Measurements from ENCODE around the gene CORO2B. TPM values are rescaled to one million over a fixed set of nuclear protein-coding genes. Genes with fewer than 3 reads are reported as not detected.

Gene CORO2B
- polyA plus RNA-seq, 1 donor from 2014 or later = 15.1 TPM

GRCh38 chr15:68676011-68676605 lies 97.3 kb downstream of the CORO2B start:
- Histone ChIP-seq H3K4me3 (ENCODE audit: low read length) (no peak overlapping the region), H3K27ac (ENCODE audit: low read length) (no peak overlapping the region), H3K79me2 (replicated peaks; ENCODE audit: insufficient read depth, low read length) (no peaks in the 10 kb centered on the region), H3K27me3 (ENCODE audit: insufficient read depth, low read depth, low read length) (no peaks in the 10 kb centered on the region), H3K9me3 (ENCODE audit: low read length) (no peaks in the 10 kb centered on the region), H3K9me2 (ENCODE audit: insufficient read depth, low read length) (no peaks in the 10 kb centered on the region), H3K9ac (ENCODE audit: low read length) (no peak overlapping the region), H3K4me2 (ENCODE audit: low read length) (no peak overlapping the region), H3F3A (ENCODE audit: insufficient read depth, low read length, poor library complexity, severe bottlenecking) (no peaks in the 10 kb centered on the region), H2AFZ (ENCODE audit: low read depth, low read length) (no peak overlapping the region), H4K20me1 (ENCODE audit: insufficient read depth) (no peaks in the 10 kb centered on the region), H3K36me3 (ENCODE audit: insufficient read depth, low read length) (no peaks in the 10 kb centered on the region)
- TF ChIP-seq EZH2 (IDR thresholded peaks at IDR 0.05; ENCODE audit: borderline replicate concordance, insufficient read depth, low read length, poor library complexity, severe bottlenecking) (no peak), CTCF (IDR thresholded peaks at IDR 0.05; ENCODE audit: poor library complexity, severe bottlenecking) (no peak), POLR2AphosphoS5 (IDR thresholded peaks at IDR 0.05) (no peak), MXI1 (conservative IDR thresholded peaks at IDR 0.05; ENCODE audit: poor library complexity, severe bottlenecking) (no peak), REST (IDR thresholded peaks at IDR 0.05; ENCODE audit: borderline replicate concordance) (no peak), SMC3 (conservative IDR thresholded peaks at IDR 0.05; ENCODE audit: poor library complexity) (no peak), RAD21 (conservative IDR thresholded peaks at IDR 0.05) (no peak), EP300 (conservative IDR thresholded peaks at IDR 0.05; ENCODE audit: poor library complexity, severe bottlenecking) (no peak), TAF1 (IDR thresholded peaks at IDR 0.05; ENCODE audit: low read depth) (no peak)

GRCh38 chr15:68676926-68677325 lies 98.1 kb downstream of the CORO2B start:
- no peaks in the 10 kb centered on the region for H3F3A ChIP-seq (ENCODE audit: insufficient read depth, low read length, poor library complexity, severe bottlenecking)
- no peak overlapping the region for H3K4me3 ChIP-seq (ENCODE audit: low read length)
- H3K79me2 ChIP-seq (replicated peaks; ENCODE audit: insufficient read depth, low read length) = no peaks in the 10 kb centered on the region
- no peak overlapping the region for H3K4me2 ChIP-seq (ENCODE audit: low read length)
- TF ChIP-seq MXI1 (conservative IDR thresholded peaks at IDR 0.05; ENCODE audit: poor library complexity, severe bottlenecking) = no peak
- no peak for TF ChIP-seq EP300 (conservative IDR thresholded peaks at IDR 0.05; ENCODE audit: poor library complexity, severe bottlenecking)
- TF ChIP-seq RAD21 (conservative IDR thresholded peaks at IDR 0.05) = no peak
- TF ChIP-seq TAF1 (IDR thresholded peaks at IDR 0.05; ENCODE audit: low read depth) = no peak
- TF ChIP-seq EZH2 (IDR thresholded peaks at IDR 0.05; ENCODE audit: borderline replicate concordance, insufficient read depth, low read length, poor library complexity, severe bottlenecking) = no peak
- TF ChIP-seq POLR2AphosphoS5 (IDR thresholded peaks at IDR 0.05) = no peak
- no peak for TF ChIP-seq REST (IDR thresholded peaks at IDR 0.05; ENCODE audit: borderline replicate concordance)
- no peak for TF ChIP-seq SMC3 (conservative IDR thresholded peaks at IDR 0.05; ENCODE audit: poor library complexity)
- no peak for TF ChIP-seq CTCF (IDR thresholded peaks at IDR 0.05; ENCODE audit: poor library complexity, severe bottlenecking)
- no peaks in the 10 kb centered on the region for H3K9me2 ChIP-seq (ENCODE audit: insufficient read depth, low read length)
- no peaks in the 10 kb centered on the region for H3K36me3 ChIP-seq (ENCODE audit: insufficient read depth, low read length)
- H2AFZ ChIP-seq (ENCODE audit: low read depth, low read length) = no peak overlapping the region
- no peaks in the 10 kb centered on the region for H3K9me3 ChIP-seq (ENCODE audit: low read length)
- no peak overlapping the region for H3K9ac ChIP-seq (ENCODE audit: low read length)
- H3K27me3 ChIP-seq (ENCODE audit: insufficient read depth, low read depth, low read length) = no peaks in the 10 kb centered on the region
- no peaks in the 10 kb centered on the region for H4K20me1 ChIP-seq (ENCODE audit: insufficient read depth)
- no peak overlapping the region for H3K27ac ChIP-seq (ENCODE audit: low read length)

Data from neural cell (in vitro differentiated cells).